Esophagus squamous epithelium (tissue), 4 donors: ENCODE data around the gene ARL4A.

Experiments
- POLR2A ChIP-seq, 4 donors: fragments of 450-650 bp; IDR thresholded peaks; one replicate each; pipeline ENCODE4 v1.6.1; 2017; ENCODE audit warnings: antibody characterized with exemption in 4 of 4, mild to moderate bottlenecking in 4 of 4, moderate library complexity in 3 of 4
- TF ChIP-seq, protein P1 (sequence below), 6 experiments: fragments of 450-650 bp in 4 of 6; fragments of 200-600 bp in 2 of 6; sonication (generic) in 2 of 6; IDR thresholded peaks; one replicate each; pipeline ENCODE4 v1.5.1; 2016 to 2019; ENCODE audit warnings: antibody characterized with exemption in 6 of 6, mild to moderate bottlenecking in 4 of 6, moderate library complexity in 4 of 6

DNA sequence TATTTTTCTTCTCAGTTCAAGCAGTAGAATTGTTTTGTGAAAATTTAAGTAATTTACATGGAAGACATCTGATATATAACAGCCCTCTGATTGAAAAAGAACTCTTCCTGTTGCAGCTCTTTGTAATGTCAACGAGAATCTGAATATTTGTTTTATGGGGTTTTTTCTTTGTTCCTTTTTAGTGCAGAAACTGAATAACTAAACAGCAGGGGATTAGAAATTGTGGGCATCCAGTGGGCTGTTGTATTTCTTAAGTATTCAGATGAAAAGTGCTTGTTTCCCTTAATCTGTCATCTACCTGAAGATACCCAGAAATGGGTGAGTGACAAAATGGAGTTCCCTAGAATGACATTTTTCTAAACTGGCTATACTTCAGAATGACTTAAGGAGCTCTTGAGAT is 7.4 kb downstream of the ARL4A start:
- no peak for TF ChIP-seq POLR2A (IDR thresholded peaks at IDR 0.05)
- TF ChIP-seq, protein P1, sequence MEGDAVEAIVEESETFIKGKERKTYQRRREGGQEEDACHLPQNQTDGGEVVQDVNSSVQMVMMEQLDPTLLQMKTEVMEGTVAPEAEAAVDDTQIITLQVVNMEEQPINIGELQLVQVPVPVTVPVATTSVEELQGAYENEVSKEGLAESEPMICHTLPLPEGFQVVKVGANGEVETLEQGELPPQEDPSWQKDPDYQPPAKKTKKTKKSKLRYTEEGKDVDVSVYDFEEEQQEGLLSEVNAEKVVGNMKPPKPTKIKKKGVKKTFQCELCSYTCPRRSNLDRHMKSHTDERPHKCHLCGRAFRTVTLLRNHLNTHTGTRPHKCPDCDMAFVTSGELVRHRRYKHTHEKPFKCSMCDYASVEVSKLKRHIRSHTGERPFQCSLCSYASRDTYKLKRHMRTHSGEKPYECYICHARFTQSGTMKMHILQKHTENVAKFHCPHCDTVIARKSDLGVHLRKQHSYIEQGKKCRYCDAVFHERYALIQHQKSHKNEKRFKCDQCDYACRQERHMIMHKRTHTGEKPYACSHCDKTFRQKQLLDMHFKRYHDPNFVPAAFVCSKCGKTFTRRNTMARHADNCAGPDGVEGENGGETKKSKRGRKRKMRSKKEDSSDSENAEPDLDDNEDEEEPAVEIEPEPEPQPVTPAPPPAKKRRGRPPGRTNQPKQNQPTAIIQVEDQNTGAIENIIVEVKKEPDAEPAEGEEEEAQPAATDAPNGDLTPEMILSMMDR (IDR thresholded peaks at IDR 0.05): no peak
